Liver (tissue), 9 donors: Measurements from ENCODE around the gene PITPNM3. TPM values are rescaled to one million over a fixed set of nuclear protein-coding genes. Genes with fewer than 3 reads are reported as not detected.

Experiments used
- DNase-seq: peaks from one replicate; pipeline ENCODE4 v3.0.0-alpha.2; 2017; ENCODE audit warnings: low spot score
- H3K27ac ChIP-seq, 2 donors: one replicate each; pipeline ENCODE4 v1.7.0; 2013; ENCODE audit warnings: inconsistent platforms in 2 of 2, low read length in 2 of 2, control low read depth in 1 of 2, low read depth in 1 of 2, mild to moderate bottlenecking in 1 of 2
- H3K27me3 ChIP-seq, 4 donors: one replicate each; pipeline versions ENCODE4 v1.6.1 to v1.7.0; 2013; ENCODE audit warnings: low read length in 3 of 4, inconsistent platforms in 1 of 4, mild to moderate bottlenecking in 1 of 4, moderate library complexity in 1 of 4; ENCODE audit not compliant: control insufficient read depth in 4 of 4, insufficient read depth in 4 of 4
- H3K36me3 ChIP-seq, 4 donors: one replicate each; pipeline versions ENCODE4 v1.6.1 to v1.7.0; 2013; ENCODE audit warnings: low read length in 3 of 4, mild to moderate bottlenecking in 3 of 4, low read depth in 1 of 4, moderate library complexity in 1 of 4; ENCODE audit not compliant: control insufficient read depth in 4 of 4, insufficient read depth in 3 of 4
- H3K4me1 ChIP-seq, 4 donors: one replicate each; pipeline versions ENCODE4 v1.6.1 to v1.7.0; 2013; ENCODE audit warnings: low read length in 3 of 4, mild to moderate bottlenecking in 3 of 4, moderate library complexity in 1 of 4; ENCODE audit not compliant: control insufficient read depth in 4 of 4, insufficient read depth in 4 of 4
- H3K4me3 ChIP-seq, 3 donors: one replicate each; pipeline versions ENCODE4 v1.6.1 to v1.7.0; 2013; ENCODE audit warnings: low read length in 3 of 3, control low read depth in 1 of 3, low read depth in 1 of 3, mild to moderate bottlenecking in 1 of 3
- H3K9ac ChIP-seq, 2 donors: one replicate each; pipeline ENCODE4 v1.7.0; 2013; ENCODE audit warnings: low read length in 2 of 2, mild to moderate bottlenecking in 2 of 2, moderate library complexity in 2 of 2, control low read depth in 1 of 2, low read depth in 1 of 2
- H3K9me3 ChIP-seq, 4 donors: one replicate each; pipeline versions ENCODE4 v1.6.1 to v1.7.0; 2013; ENCODE audit warnings: low read length in 3 of 4; ENCODE audit not compliant: control insufficient read depth in 4 of 4
- EGR1 ChIP-seq, 2 donors: IDR thresholded peaks; 2 replicates each; pipeline ENCODE4 v1.6.1; 2016 to 2018; ENCODE audit warnings: antibody characterized with exemption in 2 of 2, low read depth in 2 of 2
- FOXA1 ChIP-seq: IDR thresholded peaks from 2 replicates; pipeline ENCODE4 v1.6.1; 2016; ENCODE audit warnings: antibody characterized with exemption
- FOXA2 ChIP-seq: IDR thresholded peaks from 2 replicates; pipeline ENCODE4 v1.6.1; 2016; ENCODE audit warnings: antibody characterized with exemption
- GABPA ChIP-seq, 2 donors: IDR thresholded peaks in 1 of 2; conservative IDR thresholded peaks in 1 of 2; 2 replicates each; pipeline ENCODE4 v1.6.1; 2016; ENCODE audit warnings: antibody characterized with exemption in 2 of 2, mild to moderate bottlenecking in 1 of 2, moderate library complexity in 1 of 2
- HNF4A ChIP-seq, 2 donors: conservative IDR thresholded peaks; 2 replicates each; pipeline ENCODE4 v1.6.1; 2016; ENCODE audit warnings: antibody characterized with exemption in 2 of 2, mild to moderate bottlenecking in 2 of 2
- HNF4G ChIP-seq: IDR thresholded peaks from 2 replicates; pipeline ENCODE4 v1.6.1; 2016; ENCODE audit warnings: antibody characterized with exemption
- JUND ChIP-seq, 2 donors: IDR thresholded peaks; 2 replicates each; pipeline ENCODE4 v1.6.1; 2016; ENCODE audit warnings: antibody characterized with exemption in 2 of 2
- NR2F2 ChIP-seq: IDR thresholded peaks from 2 replicates; pipeline ENCODE4 v1.6.1; 2016; ENCODE audit warnings: antibody characterized with exemption
- RAD21 ChIP-seq, 2 donors: IDR thresholded peaks; 2 replicates each; pipeline ENCODE4 v1.6.1; 2016; ENCODE audit warnings: antibody characterized with exemption in 2 of 2, mild to moderate bottlenecking in 2 of 2
- RXRA ChIP-seq, 2 donors: IDR thresholded peaks; 2 replicates each; pipeline ENCODE4 v1.6.1; 2017 to 2018; ENCODE audit warnings: antibody characterized with exemption in 2 of 2, mild to moderate bottlenecking in 1 of 2
- SP1 ChIP-seq: IDR thresholded peaks from 2 replicates; pipeline ENCODE4 v1.6.1; 2018; ENCODE audit warnings: antibody characterized with exemption, mild to moderate bottlenecking
- TAF1 ChIP-seq: conservative IDR thresholded peaks from 2 replicates; pipeline ENCODE4 v1.6.1; 2016; ENCODE audit warnings: antibody characterized with exemption, mild to moderate bottlenecking
- YY1 ChIP-seq: IDR thresholded peaks from 2 replicates; pipeline ENCODE4 v1.6.1; 2016; ENCODE audit warnings: antibody characterized with exemption, mild to moderate bottlenecking
- WGBS: extraction: QIAGEN DNeasy Blood & Tissue Kit; methylation state at CpG from one replicate; pipeline ENCODE4 v1.1.7; 2013; 5-methylcytosine and 5-hydroxymethylcytosine counted together
- polyA plus RNA-seq, 2 donors: library from polyadenylated mRNA; stranded (reverse) in 1 of 2; unstranded in 1 of 2; fragments of 200-250 nt in 1 of 2; fragments of >200 nt in 1 of 2; fragmentation: Nextera tagmentation in 1 of 2; extraction: Ambion mirVana in 1 of 2; gene quantifications; one replicate each; pipeline versions ENCODE4 v1.2.1 to v1.2.3, GENCODE V29; 2013 to 2015
- total RNA-seq, 2 donors: library from RNA; depleted of rRNA; stranded (reverse); fragments of >200 nt; gene quantifications; one replicate each; pipeline ENCODE4 v1.2.3, GENCODE V29; 2014
- TF ChIP-seq, protein P1 (sequence below): fragments of 150-350 bp; IDR thresholded peaks from 2 replicates; pipeline ENCODE4 v1.5.1; 2017; ENCODE audit warnings: improper control_type of control experiment, low read depth, low read length; ENCODE audit not compliant: missing input control
- TF ChIP-seq, protein P2 (sequence below): IDR thresholded peaks from 2 replicates; pipeline ENCODE4 v1.6.1; 2016; ENCODE audit warnings: antibody characterized with exemption
- TF ChIP-seq, protein P3 (sequence below): IDR thresholded peaks from 2 replicates; pipeline ENCODE4 v1.6.1; 2016; ENCODE audit warnings: antibody characterized with exemption
- TF ChIP-seq, protein P4 (sequence below): IDR thresholded peaks from 2 replicates; pipeline ENCODE4 v1.6.1; 2016; ENCODE audit warnings: antibody characterized with exemption, mild to moderate bottlenecking
- TF ChIP-seq, protein P5 (sequence below): IDR thresholded peaks from 2 replicates; pipeline ENCODE4 v1.6.1; 2016; ENCODE audit warnings: antibody characterized with exemption
- donor health status: healthy.
- donor health status: healthy.
- donor health status: healthy.
- donor health status: healthy.
- donor health status: healthy.

Gene PITPNM3
- total and polyA plus RNA-seq, 4 donors: 1.5 to 5.0 (median 1.8) TPM

DNA sequence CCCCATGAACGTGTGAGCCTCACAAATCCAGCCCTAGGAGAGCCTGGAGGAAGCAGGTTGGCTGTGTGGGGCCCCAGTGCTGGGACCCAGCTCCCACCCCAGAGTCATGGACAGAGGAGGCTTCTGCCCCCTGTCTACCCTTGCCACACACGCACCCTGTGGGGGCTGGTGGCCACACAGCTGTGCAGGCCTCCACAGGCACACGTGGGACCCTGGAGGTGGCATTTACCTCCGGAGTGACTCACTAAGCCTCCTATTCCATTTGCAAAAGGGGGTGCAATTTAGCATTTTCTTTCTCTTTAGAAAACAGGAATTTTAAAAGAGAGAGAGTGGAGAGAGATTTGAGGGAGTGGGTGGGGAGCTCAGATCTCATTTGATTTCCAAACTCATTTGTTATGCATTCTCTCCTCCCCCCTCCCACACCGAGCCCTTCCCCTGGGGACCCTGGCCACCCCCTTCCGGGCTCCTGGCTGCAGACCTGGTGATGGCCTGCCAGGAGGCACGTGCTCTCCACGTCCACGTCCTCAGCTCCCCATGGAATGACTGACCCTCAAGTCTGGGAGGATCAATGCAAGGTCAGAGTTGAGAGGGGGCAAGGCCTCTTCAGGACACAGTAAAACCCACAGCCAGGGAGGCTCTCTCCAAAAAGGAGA lies 6.8 kb downstream of the PITPNM3 start:
- Histone ChIP-seq H3K4me3 (no peak overlapping the region), H3K9ac (no peak overlapping the region), H3K27ac (no peak overlapping the region), H3K27me3 (peaks cover 0 to 3% (median 0%) of the 10 kb centered on the region in 4 donors), H3K4me1 (no peaks in the 10 kb centered on the region), H3K9me3 (no peaks in the 10 kb centered on the region), H3K36me3 (no peaks in the 10 kb centered on the region)
- WGBS: 76% methylated on average over 9 of the region's 9 CpGs
- DNase-seq: no peak
- TF ChIP-seq RXRA (IDR thresholded peaks at IDR 0.05): no peak
- TF ChIP-seq, protein P1, sequence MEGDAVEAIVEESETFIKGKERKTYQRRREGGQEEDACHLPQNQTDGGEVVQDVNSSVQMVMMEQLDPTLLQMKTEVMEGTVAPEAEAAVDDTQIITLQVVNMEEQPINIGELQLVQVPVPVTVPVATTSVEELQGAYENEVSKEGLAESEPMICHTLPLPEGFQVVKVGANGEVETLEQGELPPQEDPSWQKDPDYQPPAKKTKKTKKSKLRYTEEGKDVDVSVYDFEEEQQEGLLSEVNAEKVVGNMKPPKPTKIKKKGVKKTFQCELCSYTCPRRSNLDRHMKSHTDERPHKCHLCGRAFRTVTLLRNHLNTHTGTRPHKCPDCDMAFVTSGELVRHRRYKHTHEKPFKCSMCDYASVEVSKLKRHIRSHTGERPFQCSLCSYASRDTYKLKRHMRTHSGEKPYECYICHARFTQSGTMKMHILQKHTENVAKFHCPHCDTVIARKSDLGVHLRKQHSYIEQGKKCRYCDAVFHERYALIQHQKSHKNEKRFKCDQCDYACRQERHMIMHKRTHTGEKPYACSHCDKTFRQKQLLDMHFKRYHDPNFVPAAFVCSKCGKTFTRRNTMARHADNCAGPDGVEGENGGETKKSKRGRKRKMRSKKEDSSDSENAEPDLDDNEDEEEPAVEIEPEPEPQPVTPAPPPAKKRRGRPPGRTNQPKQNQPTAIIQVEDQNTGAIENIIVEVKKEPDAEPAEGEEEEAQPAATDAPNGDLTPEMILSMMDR: no peak
- no peak for TF ChIP-seq FOXA2
- no peak for TF ChIP-seq YY1
- TF ChIP-seq FOXA1: no peak
- TF ChIP-seq, protein P2, sequence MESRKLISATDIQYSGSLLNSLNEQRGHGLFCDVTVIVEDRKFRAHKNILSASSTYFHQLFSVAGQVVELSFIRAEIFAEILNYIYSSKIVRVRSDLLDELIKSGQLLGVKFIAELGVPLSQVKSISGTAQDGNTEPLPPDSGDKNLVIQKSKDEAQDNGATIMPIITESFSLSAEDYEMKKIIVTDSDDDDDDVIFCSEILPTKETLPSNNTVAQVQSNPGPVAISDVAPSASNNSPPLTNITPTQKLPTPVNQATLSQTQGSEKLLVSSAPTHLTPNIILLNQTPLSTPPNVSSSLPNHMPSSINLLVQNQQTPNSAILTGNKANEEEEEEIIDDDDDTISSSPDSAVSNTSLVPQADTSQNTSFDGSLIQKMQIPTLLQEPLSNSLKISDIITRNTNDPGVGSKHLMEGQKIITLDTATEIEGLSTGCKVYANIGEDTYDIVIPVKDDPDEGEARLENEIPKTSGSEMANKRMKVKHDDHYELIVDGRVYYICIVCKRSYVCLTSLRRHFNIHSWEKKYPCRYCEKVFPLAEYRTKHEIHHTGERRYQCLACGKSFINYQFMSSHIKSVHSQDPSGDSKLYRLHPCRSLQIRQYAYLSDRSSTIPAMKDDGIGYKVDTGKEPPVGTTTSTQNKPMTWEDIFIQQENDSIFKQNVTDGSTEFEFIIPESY: no peak
- TF ChIP-seq HNF4G: no peak
- TF ChIP-seq HNF4A (conservative IDR thresholded peaks at IDR 0.05): no peak
- TF ChIP-seq, protein P3, sequence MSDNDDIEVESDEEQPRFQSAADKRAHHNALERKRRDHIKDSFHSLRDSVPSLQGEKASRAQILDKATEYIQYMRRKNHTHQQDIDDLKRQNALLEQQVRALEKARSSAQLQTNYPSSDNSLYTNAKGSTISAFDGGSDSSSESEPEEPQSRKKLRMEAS: no peak
- no peak for TF ChIP-seq EGR1 (IDR thresholded peaks at IDR 0.05; ENCODE audit: low read depth in 2 of 2)
- TF ChIP-seq, protein P4, sequence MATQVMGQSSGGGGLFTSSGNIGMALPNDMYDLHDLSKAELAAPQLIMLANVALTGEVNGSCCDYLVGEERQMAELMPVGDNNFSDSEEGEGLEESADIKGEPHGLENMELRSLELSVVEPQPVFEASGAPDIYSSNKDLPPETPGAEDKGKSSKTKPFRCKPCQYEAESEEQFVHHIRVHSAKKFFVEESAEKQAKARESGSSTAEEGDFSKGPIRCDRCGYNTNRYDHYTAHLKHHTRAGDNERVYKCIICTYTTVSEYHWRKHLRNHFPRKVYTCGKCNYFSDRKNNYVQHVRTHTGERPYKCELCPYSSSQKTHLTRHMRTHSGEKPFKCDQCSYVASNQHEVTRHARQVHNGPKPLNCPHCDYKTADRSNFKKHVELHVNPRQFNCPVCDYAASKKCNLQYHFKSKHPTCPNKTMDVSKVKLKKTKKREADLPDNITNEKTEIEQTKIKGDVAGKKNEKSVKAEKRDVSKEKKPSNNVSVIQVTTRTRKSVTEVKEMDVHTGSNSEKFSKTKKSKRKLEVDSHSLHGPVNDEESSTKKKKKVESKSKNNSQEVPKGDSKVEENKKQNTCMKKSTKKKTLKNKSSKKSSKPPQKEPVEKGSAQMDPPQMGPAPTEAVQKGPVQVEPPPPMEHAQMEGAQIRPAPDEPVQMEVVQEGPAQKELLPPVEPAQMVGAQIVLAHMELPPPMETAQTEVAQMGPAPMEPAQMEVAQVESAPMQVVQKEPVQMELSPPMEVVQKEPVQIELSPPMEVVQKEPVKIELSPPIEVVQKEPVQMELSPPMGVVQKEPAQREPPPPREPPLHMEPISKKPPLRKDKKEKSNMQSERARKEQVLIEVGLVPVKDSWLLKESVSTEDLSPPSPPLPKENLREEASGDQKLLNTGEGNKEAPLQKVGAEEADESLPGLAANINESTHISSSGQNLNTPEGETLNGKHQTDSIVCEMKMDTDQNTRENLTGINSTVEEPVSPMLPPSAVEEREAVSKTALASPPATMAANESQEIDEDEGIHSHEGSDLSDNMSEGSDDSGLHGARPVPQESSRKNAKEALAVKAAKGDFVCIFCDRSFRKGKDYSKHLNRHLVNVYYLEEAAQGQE: no peak
- TF ChIP-seq RAD21 (IDR thresholded peaks at IDR 0.05): no peak
- TF ChIP-seq, protein P5, sequence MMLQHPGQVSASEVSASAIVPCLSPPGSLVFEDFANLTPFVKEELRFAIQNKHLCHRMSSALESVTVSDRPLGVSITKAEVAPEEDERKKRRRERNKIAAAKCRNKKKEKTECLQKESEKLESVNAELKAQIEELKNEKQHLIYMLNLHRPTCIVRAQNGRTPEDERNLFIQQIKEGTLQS: no peak
- no peak for TF ChIP-seq NR2F2
- no peak for TF ChIP-seq GABPA (IDR thresholded peaks at IDR 0.05 in 1 of 2, conservative IDR thresholded peaks at IDR 0.05 in 1 of 2)
- no peak for TF ChIP-seq TAF1
- no peak for TF ChIP-seq JUND (IDR thresholded peaks at IDR 0.05)
- no peak for TF ChIP-seq SP1
